ENCODE data around the gene OR8G5.
A peak's percentile ranks its signal among the peaks of the same experiment; 100 is the strongest.

GRCh38 chr11:124277804-124278203 lies 21.6 kb downstream of the OR8G5 start:
- 0 out of 2 replicates have a peak, but pooled peaks have one; percentile 31 for TF ChIP-seq CTCF (conservative IDR thresholded peaks at IDR 0.05; ENCODE audit: low read length)
- no peak for TF ChIP-seq EZH2phosphoT487 (IDR thresholded peaks at IDR 0.05; ENCODE audit: borderline replicate concordance, low read depth, low read length)
